ENCODE measurements around the gene DPP7.

Gene DPP7

DNA sequence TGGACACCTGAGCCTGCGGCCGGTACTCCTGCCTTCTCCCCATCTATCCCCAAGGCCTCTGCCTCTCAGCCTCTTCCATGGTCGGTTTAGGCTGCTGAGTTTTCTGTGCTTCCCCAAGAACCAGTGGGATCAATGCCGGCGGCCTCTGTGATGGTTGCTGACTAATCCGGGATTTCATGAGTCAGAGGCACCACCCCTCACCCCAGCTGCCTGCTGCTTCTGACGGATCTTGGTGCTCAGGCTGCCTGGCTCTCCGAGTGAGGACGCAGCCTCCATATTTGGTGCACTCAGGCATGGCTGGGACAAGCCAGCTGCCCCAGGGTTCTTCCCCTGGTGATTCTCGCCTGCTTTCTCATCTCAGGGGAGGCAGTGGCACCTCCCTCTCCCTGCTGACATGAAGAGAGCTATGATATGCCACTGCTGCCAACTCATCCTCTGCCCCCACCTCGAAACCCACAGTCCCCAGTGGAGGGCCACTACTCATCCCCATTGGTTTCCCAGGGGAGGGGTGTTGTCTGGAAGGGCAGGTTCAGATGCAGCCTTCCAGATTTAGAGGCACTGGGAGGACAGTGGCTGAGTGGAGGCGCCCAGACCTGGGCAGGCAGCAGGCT is 31.0 kb downstream of the DPP7 start:
- H3K4me3 ChIP-seq (ENCODE audit: low read depth, low read length) = no peak overlapping the region
- TF ChIP-seq, protein P1, sequence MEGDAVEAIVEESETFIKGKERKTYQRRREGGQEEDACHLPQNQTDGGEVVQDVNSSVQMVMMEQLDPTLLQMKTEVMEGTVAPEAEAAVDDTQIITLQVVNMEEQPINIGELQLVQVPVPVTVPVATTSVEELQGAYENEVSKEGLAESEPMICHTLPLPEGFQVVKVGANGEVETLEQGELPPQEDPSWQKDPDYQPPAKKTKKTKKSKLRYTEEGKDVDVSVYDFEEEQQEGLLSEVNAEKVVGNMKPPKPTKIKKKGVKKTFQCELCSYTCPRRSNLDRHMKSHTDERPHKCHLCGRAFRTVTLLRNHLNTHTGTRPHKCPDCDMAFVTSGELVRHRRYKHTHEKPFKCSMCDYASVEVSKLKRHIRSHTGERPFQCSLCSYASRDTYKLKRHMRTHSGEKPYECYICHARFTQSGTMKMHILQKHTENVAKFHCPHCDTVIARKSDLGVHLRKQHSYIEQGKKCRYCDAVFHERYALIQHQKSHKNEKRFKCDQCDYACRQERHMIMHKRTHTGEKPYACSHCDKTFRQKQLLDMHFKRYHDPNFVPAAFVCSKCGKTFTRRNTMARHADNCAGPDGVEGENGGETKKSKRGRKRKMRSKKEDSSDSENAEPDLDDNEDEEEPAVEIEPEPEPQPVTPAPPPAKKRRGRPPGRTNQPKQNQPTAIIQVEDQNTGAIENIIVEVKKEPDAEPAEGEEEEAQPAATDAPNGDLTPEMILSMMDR (IDR thresholded peaks at IDR 0.05; ENCODE audit: low read depth, low read length) = no peak

DNA sequence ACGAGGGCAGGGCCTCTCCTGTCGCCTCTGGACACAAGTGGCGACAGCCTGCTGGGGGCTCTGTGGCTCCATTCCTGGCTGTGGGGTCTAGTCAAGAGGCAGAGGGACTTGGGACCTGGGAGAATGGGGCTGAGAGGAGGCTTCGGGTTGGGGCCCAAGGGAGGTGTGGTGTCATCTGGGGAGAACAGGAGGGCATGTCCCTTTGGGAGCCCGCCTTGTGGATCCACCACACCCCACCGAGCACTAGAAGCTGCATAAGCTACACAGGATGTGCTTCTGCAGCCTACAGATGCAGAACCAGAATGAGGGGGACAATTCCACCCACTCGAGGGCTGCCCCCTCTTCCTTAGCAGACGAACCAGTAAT is 31.6 kb downstream of the DPP7 start:
- H3K4me3 ChIP-seq (ENCODE audit: low read depth, low read length) = no peak overlapping the region

DNA sequence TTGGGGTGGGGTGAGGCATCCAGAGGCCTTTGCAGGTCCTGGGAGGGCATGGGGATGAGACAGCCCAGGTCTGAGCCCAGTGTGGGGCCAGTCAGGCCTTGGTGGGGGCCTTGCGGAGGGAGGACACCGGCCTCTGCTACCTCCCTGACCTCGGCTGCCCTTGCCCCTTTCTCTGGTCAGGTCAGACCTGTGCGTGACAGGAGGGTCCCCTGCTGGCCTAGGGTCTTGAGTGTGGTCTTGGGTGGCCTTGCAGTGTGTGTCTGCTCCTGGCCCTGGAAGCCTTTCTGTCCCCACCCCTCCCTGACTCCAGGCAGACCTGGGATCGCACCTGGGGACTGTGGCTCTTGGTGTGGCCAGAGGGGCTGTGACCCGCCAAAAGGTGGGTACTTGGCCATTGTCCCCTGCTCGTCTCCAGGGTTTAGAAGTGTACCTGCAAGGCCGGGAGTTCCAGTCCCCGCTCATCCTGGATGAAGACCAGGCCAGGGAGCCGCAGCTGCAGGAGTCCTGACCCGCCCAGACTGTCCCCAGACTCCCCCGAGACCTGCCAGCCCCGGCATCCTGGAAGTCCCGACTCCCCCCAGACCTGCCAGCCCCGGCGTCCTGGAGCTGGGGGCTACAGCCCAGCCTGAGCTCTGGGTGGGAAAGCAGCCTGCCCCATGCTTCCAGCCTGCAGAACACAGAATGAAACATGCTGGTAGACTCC is 32.2 kb downstream of the DPP7 start:
- TF ChIP-seq, protein P1 (IDR thresholded peaks at IDR 0.05; ENCODE audit: low read depth, low read length) = no peak
- H3K4me3 ChIP-seq (ENCODE audit: low read depth, low read length) = no peak overlapping the region

More for the DNA sequence above, 31.6 kb downstream of the DPP7 start:
- TF ChIP-seq, protein P1 (IDR thresholded peaks at IDR 0.05; ENCODE audit: low read depth, low read length) = no peak

DNA sequence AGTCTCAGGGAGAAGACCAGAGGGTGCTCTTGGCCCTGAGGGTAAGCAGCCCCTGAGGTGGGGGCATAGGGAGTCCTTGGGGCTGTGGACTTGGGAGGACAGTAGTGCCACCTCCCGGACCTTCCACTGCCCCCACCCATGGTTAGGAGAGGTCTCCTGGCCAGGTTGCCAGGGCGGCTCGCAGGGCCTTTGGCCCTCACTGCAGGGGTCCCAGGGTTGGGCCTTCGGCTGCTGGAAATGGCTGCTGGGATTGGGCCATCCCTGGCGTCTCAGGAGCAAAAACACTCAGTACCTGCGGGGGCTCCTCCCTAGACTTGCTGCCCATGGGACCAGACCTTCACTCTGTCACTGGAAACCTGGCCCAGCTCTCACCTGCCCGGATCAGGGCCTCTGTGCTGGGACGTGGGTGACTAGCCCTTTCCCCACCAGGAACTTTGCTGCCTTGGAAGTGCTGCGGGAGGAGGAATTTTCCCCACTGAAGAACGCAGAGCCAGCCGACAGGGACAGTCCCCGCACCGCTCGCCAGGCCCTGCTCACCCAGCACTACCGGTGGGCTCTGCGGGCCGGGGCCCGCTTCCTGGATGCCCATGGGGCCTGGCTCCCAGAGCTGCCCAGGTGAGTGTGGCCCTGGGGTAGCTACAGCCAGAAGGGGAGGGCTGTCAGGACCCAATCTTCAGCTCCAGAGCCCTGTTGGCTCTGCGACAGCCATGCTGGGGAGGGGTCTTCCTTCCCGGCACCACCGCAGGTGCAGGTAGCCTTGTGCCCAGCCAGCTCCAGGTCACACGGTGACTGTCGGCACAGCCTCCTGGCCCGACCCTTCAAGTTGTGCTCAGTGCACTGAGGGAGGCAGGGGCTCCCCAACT is 34.0 kb downstream of the DPP7 start:
- TF ChIP-seq, protein P1 (IDR thresholded peaks at IDR 0.05; ENCODE audit: low read depth, low read length) = no peak
- H3K4me3 ChIP-seq (ENCODE audit: low read depth, low read length) = no peak overlapping the region

DNA sequence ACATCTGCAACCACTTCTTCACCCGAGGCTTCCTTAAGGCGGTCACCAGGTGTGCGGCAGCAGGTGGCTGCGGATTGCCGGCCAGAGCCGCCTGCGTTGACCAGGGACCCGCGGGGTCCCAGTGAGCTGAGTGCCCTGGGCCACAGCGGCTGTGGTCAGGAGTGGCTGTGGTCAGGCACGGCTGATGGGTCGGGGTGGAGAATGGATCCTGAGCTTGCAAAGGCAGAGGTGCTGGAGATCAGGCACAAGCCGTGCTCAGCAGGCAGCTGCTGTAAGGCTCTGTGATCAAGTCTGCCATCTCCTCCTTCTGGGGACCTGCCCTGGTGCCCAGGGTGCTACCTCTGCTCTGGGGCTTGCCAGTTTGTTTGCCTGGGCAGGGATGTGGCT is 35.1 kb downstream of the DPP7 start:
- no peak overlapping the region for H3K4me3 ChIP-seq (ENCODE audit: low read depth, low read length)

DNA sequence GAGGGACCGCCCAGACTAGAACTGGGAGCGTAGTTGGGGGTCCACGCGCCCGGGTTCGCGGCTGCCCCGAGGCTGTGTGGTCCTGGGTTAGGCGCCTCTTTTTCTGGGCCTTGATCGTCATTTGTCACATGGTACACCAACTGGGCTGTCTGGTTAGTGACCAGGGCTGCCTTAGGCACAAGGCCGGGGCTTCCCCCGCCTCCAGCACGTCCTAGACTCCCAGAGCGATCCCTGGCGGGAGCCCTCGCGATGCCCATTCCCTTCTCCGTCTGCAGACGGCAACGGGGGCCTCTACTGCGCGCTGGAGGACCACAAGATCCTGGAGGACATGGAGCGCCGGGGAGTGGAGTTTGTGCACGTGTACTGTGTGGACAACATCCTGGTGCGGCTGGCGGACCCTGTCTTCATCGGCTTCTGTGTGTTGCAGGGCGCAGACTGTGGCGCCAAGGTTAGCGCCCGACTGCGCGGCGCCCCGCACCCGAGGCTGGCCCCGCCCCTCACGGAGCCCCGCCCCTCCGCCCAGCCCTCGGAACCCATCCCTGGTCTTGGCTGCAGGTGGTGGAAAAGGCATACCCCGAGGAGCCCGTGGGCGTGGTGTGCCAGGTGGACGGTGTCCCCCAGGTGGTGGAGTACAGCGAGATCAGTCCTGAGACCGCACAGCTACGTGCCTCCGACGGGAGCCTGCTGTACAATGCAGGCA is 35.7 kb downstream of the DPP7 start:
- peak overlapping the region; percentile 67 for H3K4me3 ChIP-seq (ENCODE audit: low read depth, low read length)
- TF ChIP-seq, protein P1 (IDR thresholded peaks at IDR 0.05; ENCODE audit: low read depth, low read length) = no peak

More for the DNA sequence above, 35.1 kb downstream of the DPP7 start:
- TF ChIP-seq, protein P1 (IDR thresholded peaks at IDR 0.05; ENCODE audit: low read depth, low read length) = no peak

Measured in WI38 (cell line).